ENCODE results near the gene MRPS5.

DNA sequence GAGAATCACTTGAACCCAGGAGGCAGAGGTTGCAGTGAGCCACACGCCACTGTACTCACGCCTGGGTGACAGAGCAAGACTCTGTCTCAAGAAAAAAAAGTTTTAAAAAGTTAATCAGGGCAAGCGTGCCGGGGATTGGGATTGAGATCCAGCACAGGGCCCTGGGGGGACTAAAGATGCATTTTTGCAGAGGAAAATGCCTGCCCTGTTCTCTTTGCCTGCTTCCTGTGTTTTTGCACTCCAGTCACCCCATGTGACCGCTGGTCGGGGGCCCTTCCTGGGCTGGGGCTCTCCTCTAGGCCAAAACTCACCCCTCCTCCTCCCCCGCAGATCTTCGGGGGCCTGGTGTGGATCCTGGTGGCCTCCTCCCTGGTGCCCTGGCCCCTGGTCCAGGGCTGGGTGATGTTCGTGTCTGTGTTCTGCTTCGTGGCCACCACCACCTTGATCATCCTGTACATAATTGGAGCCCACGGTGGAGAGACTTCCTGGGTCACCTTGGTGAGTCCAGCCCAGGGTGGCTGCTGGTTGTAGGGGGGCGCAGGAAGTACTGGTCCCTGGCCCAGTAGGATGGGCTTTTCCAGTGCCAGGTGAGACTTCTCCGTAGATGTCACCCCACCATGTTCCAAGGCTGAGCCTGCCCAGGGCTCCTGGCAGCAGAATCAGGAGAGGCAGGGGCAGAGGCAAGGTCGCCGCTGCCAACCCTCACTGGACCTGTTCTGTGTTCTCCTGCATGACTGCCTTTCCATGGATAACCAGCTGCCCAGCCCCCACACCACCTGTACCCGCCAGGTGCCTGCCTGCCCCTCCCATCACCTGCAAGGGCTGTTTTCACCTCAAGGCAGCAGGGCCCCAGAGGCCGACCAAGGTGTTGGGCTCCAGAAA is 73.7 kb downstream of the MRPS5 start:
- TF ChIP-seq CTCF (conservative IDR thresholded peaks at IDR 0.05) (no peak), ZFX (IDR thresholded peaks at IDR 0.05) (no peak)

All from C4-2B (cell line).